KMS-11 (cell line): ENCODE measurements around the gene HRC.

Experiments used
- H2AFZ ChIP-seq: fragments of 200-600 bp; sonication (generic); 2 replicates; pipeline ENCODE4 v1.6.1; 2016; ENCODE audit warnings: antibody characterized with exemption, mixed run types, low read depth
- H3K27ac ChIP-seq: fragments of 200-600 bp; sonication (generic); 2 replicates; pipeline ENCODE4 v1.6.1; 2016; ENCODE audit warnings: mild to moderate bottlenecking, mixed run types
- H3K27me3 ChIP-seq: fragments of 200-600 bp; sonication (generic); 2 replicates; pipeline ENCODE4 v1.6.1; 2017; ENCODE audit warnings: mild to moderate bottlenecking, low read depth, mixed run types, moderate library complexity; ENCODE audit not compliant: insufficient read depth
- H3K36me3 ChIP-seq: fragments of 200-600 bp; sonication (generic); 2 replicates; pipeline ENCODE4 v1.6.1; 2017; ENCODE audit warnings: mild to moderate bottlenecking, mixed run types; ENCODE audit not compliant: insufficient read depth
- H3K4me1 ChIP-seq: fragments of 200-600 bp; sonication (generic); 2 replicates; pipeline ENCODE4 v1.6.1; 2016; ENCODE audit warnings: mild to moderate bottlenecking, low read depth, mixed run types; ENCODE audit not compliant: poor library complexity, severe bottlenecking
- H3K4me2 ChIP-seq: fragments of 200-600 bp; sonication (generic); 2 replicates; pipeline ENCODE4 v1.7.0; 2016; ENCODE audit warnings: mild to moderate bottlenecking, mixed run types
- H3K4me3 ChIP-seq: fragments of 200-600 bp; sonication (generic); IDR thresholded peaks from 2 replicates; pipeline ENCODE4 v1.6.1; 2017; ENCODE audit warnings: low read depth, low read length, mixed read lengths; ENCODE audit not compliant: insufficient read depth
- H3K79me2 ChIP-seq: fragments of 200-600 bp; sonication (generic); 2 replicates; pipeline ENCODE4 v1.6.1; 2016; ENCODE audit warnings: low read depth, mixed run types; ENCODE audit not compliant: insufficient read depth
- H3K9ac ChIP-seq: fragments of 200-600 bp; sonication (generic); 2 replicates; pipeline ENCODE4 v1.6.1; 2016; ENCODE audit warnings: mild to moderate bottlenecking, mixed run types
- H4K20me1 ChIP-seq: fragments of 200-600 bp; sonication (generic); 2 replicates; pipeline ENCODE4 v1.6.1; 2016; ENCODE audit warnings: mild to moderate bottlenecking, mixed run types; ENCODE audit not compliant: insufficient read depth
- TF ChIP-seq, protein P1 (sequence below): fragments of 200-600 bp; sonication (generic); conservative IDR thresholded peaks from 2 replicates; pipeline ENCODE4 v1.6.1; 2017; ENCODE audit warnings: low read depth, mild to moderate bottlenecking, antibody characterized with exemption, low read length, moderate library complexity, mixed read lengths

Gene HRC

GRCh38 chr19:49151267-49152118 lies 3.7 kb downstream of the HRC start:
- H3K36me3 ChIP-seq: no peaks in the 10 kb centered on the region
- H3K27ac ChIP-seq: no peak overlapping the region
- no peaks in the 10 kb centered on the region for H4K20me1 ChIP-seq
- peaks cover 21% of the 10 kb centered on the region for H3K4me1 ChIP-seq
- 0 out of 2 replicates have a peak overlapping the region, but pooled peaks have one; percentile 23 for H2AFZ ChIP-seq
- no peak overlapping the region for H3K4me3 ChIP-seq
- no peaks in the 10 kb centered on the region for H3K79me2 ChIP-seq
- TF ChIP-seq, protein P1, sequence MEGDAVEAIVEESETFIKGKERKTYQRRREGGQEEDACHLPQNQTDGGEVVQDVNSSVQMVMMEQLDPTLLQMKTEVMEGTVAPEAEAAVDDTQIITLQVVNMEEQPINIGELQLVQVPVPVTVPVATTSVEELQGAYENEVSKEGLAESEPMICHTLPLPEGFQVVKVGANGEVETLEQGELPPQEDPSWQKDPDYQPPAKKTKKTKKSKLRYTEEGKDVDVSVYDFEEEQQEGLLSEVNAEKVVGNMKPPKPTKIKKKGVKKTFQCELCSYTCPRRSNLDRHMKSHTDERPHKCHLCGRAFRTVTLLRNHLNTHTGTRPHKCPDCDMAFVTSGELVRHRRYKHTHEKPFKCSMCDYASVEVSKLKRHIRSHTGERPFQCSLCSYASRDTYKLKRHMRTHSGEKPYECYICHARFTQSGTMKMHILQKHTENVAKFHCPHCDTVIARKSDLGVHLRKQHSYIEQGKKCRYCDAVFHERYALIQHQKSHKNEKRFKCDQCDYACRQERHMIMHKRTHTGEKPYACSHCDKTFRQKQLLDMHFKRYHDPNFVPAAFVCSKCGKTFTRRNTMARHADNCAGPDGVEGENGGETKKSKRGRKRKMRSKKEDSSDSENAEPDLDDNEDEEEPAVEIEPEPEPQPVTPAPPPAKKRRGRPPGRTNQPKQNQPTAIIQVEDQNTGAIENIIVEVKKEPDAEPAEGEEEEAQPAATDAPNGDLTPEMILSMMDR: no peak
- peaks cover 79% of the 10 kb centered on the region for H3K27me3 ChIP-seq
- H3K4me2 ChIP-seq: peak overlapping the region; percentile 100
- H3K9ac ChIP-seq: no peak overlapping the region

GRCh38 chr19:49150944-49151243 lies 4.3 kb downstream of the HRC start:
- no peaks in the 10 kb centered on the region for H3K36me3 ChIP-seq
- no peak overlapping the region for H3K4me3 ChIP-seq
- H3K9ac ChIP-seq: no peak overlapping the region
- peak overlapping the region; percentile 100 for H3K4me2 ChIP-seq
- no peak overlapping the region; the same call in 1 of the 2 replicates for H2AFZ ChIP-seq
- TF ChIP-seq, protein P1: no peak
- H3K27me3 ChIP-seq: peaks cover 78% of the 10 kb centered on the region
- no peak overlapping the region for H3K27ac ChIP-seq
- H3K79me2 ChIP-seq: no peaks in the 10 kb centered on the region
- peaks cover 24% of the 10 kb centered on the region for H3K4me1 ChIP-seq
- no peaks in the 10 kb centered on the region for H4K20me1 ChIP-seq

DNA sequence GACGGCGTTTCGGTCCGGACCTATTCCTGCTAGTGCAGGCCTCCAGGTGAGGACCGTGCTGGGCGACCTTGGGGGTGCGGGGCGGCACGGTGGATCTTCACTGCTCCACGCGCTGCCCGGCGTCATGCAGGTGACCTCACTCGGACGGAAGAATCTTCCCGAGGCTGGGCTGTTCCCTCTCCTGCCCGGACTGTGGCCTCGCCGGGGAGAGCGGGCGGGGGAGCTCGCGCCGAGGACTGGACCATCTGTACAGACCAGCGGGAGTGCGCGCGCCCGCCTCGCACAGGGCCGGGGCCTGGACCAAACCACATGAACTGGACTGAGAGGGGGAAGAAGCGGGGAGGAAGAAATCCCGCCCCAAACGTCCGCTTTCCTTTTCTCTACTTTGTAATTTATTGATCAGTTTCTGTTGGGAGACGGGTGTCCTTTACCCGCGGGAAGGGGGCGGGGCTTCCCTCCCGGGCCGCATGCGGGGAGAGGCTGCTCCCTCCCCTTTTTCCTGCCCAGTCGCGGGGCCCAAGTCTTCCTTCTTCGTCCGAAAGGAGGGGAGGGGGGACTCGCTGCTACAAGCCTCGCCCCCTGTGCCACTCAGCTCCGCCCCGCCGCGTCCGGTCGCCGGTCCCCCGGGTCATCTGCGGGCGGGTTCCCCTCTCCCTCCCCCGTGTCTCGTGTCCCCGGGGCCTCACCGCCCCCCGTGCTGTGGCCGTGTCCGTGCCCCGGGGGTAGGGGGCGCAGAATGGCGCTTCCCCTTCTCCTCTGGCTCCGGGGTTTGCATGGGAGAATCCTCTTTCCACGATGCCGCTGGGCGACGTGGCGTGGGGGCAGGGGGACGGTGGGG lies 4.9 kb downstream of the HRC start:
- H3K9ac ChIP-seq: peak overlapping the region; percentile 7; the same call in 1 of the 2 replicates
- no peak overlapping the region for H3K4me3 ChIP-seq
- H3K36me3 ChIP-seq: no peaks in the 10 kb centered on the region
- H2AFZ ChIP-seq: peak overlapping the region; percentile 58
- no peaks in the 10 kb centered on the region for H4K20me1 ChIP-seq
- peaks cover 30% of the 10 kb centered on the region for H3K4me1 ChIP-seq
- H3K27ac ChIP-seq: no peak overlapping the region
- H3K4me2 ChIP-seq: peak overlapping the region; percentile 100
- TF ChIP-seq, protein P1: no peak
- H3K27me3 ChIP-seq: peaks cover 72% of the 10 kb centered on the region
- H3K79me2 ChIP-seq: no peaks in the 10 kb centered on the region

DNA sequence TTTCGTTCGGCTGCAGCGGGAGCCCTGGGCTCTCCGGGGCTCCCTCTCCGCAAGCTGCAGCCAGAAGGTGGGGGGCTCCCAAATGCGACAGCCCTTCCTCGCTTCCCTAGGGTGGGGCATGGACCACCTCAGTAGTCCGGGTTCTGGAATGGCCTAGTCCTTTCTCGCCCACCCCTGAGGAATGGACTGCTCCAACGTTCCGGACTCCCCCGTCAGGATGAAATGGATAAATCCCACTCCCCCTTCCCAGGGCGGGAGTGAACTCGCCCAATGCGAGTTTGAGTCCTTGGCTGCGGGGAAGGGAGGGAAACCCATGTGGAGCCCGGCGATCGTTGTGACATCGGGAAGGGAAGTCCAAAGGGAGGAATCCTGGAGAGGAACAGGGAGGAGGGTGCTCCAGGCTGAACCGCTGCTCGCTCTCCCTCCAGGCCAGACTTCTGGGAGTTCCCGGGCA lies 5.5 kb downstream of the HRC start:
- Histone ChIP-seq H3K79me2 (no peaks in the 10 kb centered on the region), H3K4me3 (no peak overlapping the region), H3K4me2 (peak overlapping the region; percentile 100), H3K36me3 (no peaks in the 10 kb centered on the region), H3K9ac (peak overlapping the region; percentile 7; the same call in 1 of the 2 replicates), H3K27ac (no peak overlapping the region), H4K20me1 (no peaks in the 10 kb centered on the region), H2AFZ (peak overlapping the region; percentile 58; the same call in 1 of the 2 replicates), H3K27me3 (peaks cover 65% of the 10 kb centered on the region), H3K4me1 (peaks cover 30% of the 10 kb centered on the region)
- TF ChIP-seq, protein P1: no peak
